ENCODE measurements around the gene DISC1.
"Not testable (repeated sequence)": the region's sequence is repeated elsewhere in the genome, so short reads cannot be mapped to it uniquely, and the experiment has no call there.

DISC1 gene

DNA sequence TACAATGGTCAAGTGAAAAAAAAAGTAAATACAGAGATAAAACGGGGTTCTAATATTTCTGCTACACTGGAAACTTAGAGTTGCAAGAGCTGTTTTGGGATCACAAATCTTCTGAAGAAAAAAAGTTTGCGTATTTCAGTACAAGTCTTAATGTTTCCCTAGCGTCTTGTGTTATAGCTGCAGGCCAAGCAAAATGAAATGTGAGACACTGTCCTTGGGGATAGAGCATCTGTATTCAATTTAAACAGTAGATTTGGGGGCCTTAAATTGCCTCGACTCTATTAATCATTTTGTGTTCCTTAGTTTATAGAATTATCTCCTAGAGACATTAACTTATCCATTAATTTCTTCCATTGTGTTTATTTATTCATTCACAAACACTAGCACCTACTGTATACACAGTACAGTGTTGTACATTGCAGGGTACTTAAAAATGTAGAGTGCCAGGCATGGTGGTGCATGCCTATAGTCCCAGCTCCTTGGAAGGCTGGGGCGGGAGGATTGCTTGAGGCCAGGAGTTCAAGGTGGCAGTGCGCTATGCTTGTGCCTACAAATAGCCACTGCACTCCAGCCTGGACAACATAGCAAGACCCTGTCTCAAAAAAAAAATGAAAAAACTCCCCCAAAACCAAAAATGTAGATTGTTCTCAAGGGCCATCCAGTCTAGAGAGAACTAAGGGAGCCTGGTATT lies 7.9 kb downstream of the DISC1 start:
- no peak for DNase-seq (ENCODE audit: low read depth in 1 of 2, low spot score in 1 of 2)

DNA sequence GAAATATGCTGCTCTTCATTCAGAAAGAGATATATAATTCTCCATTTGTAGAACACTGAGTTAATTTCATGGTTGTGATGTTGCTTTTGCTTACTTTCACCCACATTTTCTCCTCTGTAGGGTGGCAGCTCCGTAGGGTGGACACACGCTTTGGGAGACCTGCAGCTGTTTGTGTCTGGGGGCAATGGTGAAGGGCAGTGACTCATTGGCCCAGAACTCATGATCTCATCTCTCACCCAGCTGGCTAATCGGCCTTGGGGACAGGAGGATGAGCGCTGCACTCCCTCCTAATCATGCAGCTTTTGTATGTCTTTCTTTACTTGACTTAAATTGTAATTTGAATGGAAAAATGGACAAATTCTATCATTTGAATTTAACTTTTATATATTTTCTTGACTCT lies 9.6 kb downstream of the DISC1 start:
- DNase-seq (ENCODE audit: low read depth in 1 of 2, low spot score in 1 of 2), result no peak

DNA sequence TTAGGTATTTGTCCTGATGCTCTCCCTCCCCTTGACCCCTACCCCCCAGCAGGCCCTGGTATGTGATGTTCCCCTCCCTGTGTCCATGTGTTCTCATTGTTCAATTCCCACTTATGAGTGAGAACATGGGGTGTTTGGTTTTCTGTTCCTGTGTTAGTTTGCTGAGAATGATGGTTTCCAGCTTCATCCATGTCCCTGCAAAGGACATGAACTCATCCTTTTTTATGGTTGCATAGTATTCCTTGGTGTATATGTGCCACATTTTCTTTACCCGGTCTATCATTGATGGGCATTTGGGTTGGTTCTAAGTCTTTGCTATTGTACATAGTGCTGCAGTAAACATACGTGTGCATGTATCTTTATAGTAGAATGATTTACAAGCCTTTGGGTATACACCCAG lies 10.3 kb downstream of the DISC1 start:
- not testable (repeated sequence) for DNase-seq (ENCODE audit: low read depth in 1 of 2, low spot score in 1 of 2)

DNA sequence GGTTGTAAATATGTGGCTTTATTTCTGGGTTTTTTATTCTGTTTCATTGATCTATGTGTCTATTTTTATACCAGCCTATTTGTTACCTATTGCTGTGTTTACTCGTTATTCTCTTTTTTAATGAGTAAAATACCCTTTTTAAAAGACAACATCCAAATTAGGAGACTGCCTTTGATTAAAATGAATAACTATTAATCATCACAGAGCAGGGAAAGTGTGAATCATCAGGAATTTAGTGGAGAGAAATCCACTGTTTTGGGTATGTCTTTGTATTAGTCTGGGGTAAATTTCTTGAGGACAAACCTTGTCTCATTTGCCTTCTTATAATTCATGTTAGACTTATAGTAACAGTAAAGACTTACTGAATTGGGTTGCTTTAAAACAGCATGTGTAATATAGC lies 12.1 kb downstream of the DISC1 start:
- no peak for DNase-seq (ENCODE audit: low read depth in 1 of 2, low spot score in 1 of 2)

DNA sequence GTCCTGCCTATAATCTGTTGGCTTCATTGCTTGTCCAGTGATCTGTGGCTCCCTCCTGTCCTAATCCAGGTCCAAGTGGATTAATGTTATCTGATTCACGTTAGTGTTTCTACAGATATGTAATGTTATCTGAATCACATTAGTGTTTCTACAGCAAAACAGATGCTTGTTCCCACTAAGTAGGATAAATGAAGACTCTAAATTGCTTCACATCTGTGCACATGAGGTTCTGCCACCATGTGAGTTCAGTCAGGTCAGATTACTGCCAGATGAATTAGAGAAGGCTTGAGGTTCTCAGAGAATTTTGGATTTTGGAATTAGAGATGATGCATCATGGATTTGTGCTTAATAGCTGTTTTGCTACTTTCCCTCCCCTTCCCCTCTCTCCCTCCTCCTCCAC lies 13.2 kb downstream of the DISC1 start:
- no peak for DNase-seq (ENCODE audit: low read depth in 1 of 2, low spot score in 1 of 2)

DNA sequence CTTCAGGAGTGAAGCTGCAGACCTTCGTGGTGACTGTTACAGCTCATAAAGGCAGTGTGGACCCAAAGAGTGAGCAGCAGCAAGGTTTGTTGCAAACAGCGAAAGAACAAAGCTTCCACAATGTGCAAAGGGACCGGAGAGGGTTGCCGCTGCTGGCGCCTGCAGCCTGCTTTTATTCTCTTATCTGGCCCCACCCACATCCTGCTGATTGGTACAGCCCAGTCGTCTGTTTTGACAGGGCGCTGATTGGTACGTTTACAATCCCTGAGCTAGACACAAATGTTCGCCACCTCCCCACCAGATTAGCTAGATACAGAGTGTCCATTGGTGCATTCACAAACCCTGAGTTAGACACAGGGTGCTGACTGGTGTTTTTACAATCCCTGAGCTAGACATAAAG lies 14.9 kb downstream of the DISC1 start:
- DNase-seq (ENCODE audit: low read depth in 1 of 2, low spot score in 1 of 2), result not testable (repeated sequence)

DNA sequence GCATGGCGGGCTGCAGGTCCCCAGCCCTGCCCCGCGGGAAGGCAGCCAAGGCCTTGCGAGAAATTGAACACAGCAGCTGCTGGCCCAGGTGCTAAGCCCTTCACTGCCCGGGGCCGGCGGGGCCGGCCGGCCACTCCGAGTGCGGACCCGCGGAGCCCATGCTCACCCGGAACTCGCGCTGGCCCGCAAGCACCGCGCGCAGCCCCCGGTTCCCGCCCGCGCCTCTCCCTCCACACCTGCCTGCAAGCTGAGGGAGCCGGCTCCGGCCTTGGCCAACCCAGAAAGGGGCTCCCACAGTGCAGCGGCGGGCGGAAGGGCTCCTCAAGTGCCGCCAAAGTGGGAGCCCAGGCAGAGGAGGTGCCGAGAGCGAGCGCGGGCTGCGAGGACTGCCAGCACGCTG lies 15.5 kb downstream of the DISC1 start:
- not testable (repeated sequence) for DNase-seq (ENCODE audit: low read depth in 1 of 2, low spot score in 1 of 2)

DNA sequence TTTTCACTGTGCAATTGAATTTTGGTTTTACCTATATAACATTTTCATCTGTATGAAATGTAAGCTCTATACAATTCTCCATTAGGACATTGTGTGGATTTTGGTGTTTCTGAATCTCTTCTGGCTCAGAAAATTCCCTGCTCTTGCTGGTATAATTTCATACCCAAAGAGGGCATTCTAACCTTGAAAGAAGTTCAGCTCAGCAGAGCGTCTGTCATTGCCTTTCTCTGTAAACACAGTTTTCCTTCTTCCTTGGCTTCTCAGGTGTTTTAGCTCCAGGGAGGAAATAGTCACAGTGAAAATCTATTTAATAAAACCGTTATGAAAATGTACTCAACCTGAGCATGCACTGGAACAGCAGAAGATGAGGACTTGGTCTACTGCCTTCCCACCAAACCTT lies 16.0 kb downstream of the DISC1 start:
- no peak for DNase-seq (ENCODE audit: low read depth in 1 of 2, low spot score in 1 of 2)

DNA sequence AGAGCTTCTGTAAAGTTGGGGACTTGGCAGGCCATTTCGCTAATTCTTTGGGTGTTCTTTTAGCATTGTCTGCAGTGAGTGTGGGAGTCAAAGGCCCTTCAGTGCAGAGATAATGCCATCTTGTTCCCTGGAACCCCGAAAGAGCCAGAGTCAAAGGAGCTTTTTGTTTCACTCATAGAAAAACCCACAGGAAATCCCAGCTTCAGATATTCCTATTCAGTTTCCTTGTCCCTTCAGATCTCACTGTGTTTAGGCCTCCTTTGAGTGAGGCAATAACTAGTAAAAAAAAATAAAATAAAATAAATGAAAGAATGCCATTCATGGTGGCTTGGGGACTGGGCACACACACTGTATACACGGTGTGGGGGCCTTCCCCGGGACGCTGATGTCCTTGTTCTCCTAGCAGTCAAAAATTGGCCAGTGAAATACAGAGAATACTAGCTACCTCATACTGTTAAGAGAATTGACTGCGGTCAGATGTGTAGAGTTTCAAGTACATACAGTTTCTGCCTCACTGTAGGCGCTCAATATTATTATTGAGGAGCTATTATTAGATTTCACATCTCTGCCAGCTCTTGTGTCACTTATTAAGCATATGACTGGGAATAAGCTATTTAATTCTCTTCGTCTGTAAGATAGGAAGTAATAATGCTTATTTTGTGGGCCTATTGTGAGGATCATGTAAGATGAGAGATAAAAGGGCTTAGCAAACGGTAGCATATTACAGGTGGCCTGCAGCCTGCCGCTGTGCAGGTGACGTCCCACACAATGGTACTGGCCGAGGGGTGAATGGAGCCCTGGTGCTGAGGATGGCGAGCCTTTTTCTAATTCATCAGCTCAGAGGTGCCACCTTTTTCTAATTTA lies 16.7 kb downstream of the DISC1 start:
- DNase-seq (ENCODE audit: low read depth in 1 of 2, low spot score in 1 of 2), result no peak

DNA sequence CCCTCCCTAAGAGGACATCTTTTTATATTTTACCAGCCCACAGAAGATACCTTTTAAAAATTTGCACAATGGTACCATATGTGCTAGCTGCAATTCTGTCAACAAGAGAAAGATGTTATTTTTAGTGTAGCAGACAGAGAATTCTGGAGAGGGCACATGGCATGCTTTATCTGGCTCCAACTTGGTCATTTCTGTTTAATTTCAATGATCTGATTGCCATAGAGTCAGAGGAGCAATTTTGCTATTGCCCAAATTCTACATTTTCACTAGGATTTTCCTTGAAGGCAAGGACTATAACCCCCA lies 17.3 kb downstream of the DISC1 start:
- no peak for DNase-seq (ENCODE audit: low read depth in 1 of 2, low spot score in 1 of 2)

DNA sequence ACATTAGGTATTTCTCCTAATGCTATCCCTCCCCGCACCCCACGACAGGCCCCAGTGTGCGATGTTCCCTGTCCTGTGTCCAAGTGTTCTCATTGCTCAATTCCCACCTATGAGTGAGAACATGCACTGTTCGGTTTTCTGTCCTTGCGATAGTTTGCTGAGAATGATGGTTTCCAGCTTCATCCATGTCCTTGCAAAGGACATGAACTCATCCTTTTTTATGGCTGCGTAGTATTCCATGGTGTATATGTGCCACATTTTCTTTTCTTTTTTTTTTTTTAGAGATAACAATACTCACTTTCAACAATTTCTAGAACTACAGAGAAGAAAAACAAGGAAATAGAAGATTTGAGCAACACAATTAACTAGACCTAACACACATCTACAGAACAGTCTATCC lies 19.0 kb downstream of the DISC1 start:
- DNase-seq (ENCODE audit: low read depth in 1 of 2, low spot score in 1 of 2), result not testable (repeated sequence)

DNA sequence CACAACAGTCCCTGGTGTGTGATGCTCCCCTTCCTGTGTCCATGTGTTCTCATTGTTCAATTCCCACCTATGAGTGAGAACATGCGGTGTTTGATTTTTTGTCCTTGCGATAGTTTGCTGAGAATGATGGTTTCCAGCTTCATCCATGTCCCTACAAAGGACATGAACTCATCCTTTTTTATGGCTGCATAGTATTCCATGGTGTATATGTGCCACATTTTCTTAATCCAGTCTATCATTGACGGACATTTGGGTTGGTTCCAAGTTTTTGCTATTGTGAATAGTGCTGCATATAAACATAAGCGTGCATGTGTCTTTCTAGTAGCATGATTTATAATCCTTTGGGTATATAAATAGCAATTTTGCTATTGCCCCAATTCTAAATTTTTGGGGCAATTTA lies 19.6 kb downstream of the DISC1 start:
- not testable (repeated sequence) for DNase-seq (ENCODE audit: low read depth in 1 of 2, low spot score in 1 of 2)

DNA sequence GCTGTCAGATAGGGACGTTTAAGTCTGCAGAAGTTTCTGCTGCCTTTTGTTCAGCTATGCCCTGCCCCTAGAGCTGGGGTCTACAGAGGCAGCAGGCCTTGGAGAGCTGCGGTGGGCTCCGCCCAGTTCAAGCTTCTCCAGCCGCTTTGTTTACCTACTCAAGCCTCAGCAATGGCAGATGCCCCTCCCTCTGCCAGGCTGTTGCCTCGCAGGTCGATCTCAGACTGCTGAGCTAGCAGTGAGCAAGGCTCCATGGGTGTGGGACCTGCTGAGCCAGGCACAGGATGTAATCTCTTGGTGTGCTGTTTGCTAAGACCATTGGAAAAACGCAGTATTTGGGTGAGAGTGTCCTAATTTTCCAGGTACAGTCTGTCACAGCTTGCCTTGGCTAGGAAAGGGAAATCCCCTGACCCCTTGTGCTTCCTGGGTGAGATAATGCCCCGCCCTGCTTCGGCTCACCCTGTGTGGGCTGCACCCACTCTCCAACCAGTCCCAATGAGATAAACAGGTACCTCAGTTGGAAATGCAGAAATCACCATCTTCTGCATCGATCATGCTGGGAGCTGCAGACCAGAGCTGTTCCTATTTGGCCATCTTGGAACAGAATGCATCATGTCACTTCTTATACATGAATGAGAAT lies 25.2 kb downstream of the DISC1 start:
- DNase-seq (ENCODE audit: low read depth in 1 of 2, low spot score in 1 of 2), result not testable (repeated sequence)

DNA sequence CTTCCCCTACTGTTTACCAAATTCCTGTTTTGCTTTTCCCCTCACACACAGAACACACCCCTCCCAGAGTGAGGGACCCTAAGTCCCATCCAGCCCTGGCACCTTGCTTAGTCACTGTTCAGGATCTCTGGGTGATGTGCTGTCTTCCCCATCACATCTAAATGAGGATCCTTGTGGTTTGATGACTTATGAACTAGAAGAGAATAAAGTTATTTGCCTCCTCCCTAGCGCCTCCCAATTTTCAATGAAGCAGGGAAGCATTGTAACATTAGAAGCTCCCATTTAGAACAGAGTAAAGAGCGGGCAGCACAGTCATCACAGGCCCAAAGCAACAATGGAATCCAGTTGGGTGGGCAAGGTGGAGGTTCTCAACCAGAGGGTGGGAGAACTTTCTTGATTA lies 27.0 kb downstream of the DISC1 start:
- DNase-seq (ENCODE audit: low read depth in 1 of 2, low spot score in 1 of 2), result no peak

DNA sequence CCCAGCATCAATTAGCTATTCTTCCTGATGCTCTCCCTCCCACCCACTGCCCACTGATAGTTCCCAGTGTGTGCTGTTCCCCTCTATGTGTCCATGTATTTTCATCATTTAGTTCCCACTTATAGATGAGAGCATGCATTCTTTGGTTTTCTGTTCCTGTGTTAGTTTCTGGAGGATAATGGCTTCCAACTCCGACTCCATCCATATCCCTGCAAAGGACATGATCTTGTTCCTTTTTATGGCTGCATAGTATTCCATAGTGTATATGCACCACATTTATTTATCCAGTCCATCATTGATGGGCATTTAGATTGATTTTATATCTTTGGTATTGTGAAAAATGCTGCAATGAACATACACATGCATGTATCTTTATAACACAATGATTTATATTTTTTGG lies 30.2 kb downstream of the DISC1 start:
- no peak for DNase-seq (ENCODE audit: low read depth in 1 of 2, low spot score in 1 of 2)

DNA sequence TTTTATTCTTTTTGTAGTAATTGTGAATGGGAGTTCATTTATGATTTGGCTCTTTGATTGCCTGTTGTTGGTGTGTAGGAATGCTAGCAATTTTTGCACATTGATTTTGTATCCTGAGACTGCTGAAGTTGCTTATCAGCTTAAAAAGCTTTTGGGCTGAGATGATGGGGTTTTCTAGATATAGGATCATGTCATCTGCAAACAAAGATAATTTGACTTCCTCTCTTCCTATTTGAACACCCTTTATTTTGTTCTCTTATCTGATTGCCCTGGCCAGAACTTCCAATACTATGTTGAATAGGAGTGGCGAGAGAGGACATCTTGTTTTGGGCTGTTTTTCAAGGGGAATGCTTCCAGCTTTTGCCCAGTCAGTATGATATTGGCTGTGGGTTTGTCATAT lies 31.6 kb downstream of the DISC1 start:
- not testable (repeated sequence) for DNase-seq (ENCODE audit: low read depth in 1 of 2, low spot score in 1 of 2)

DNA sequence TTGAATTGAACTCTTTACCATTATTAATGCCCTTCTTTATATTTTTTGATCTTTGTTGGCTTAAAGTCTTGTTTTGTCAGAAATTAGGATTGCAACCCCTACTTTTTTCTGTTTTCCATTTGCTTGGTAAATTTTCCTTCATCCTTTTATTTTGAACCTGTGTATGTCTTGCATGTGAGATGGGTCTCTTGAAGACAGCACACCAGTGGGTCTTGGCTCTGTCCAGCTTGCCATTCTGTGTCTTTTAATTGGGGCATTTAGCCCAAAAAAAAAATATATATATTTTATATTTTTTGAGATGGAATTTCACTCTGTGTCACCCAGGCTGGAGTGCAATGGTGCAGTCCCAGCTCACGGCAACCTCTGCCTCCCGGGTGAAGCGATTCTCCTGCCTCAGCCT lies 33.6 kb downstream of the DISC1 start:
- DNase-seq (ENCODE audit: low read depth in 1 of 2, low spot score in 1 of 2), result no peak

DNA sequence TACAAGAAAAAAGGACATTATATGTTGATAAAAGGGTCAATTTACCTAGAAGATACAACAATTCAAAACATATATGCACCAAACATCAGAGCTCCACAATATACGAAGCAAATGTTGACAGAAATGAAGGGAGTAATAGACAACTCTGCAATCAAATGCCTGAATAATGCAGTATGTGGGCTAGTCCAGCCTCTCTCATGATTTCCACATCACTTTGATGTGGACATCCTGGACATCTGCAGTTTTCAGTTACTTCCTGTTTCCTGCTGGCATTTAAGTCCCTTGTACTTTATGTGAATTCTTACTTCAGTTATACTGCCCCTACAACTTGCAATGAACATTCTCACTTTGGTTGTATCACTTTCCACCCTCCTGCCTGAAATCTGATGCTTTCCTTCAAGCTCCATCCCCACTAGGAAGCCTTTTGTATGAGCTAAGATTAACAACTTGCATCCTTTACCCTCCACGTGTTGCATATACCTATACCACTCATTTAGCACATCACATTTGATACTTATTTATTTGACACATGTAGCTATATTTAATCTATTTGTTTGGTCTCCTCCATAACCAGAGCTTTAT lies 36.7 kb downstream of the DISC1 start:
- no peak for DNase-seq (ENCODE audit: low read depth in 1 of 2, low spot score in 1 of 2)

DNA sequence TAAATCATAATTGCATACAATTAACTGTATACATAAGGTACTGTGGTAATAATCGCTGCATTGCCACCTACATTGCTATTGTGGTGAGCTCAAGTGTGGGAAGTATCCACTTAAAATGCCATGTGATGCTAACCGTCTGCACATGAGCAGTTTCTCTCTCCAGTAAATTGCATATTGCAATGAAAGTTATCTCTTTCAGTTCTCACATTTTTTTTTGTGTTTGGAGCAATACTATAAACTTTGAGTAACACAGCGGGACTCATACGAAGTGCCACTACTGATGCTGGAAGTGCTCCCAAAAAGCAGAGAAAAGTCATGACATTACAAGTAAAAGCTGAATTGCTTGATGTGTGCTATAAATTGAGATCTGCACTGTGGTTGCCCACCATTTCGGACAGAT lies 38.5 kb downstream of the DISC1 start:
- no peak for DNase-seq (ENCODE audit: low read depth in 1 of 2, low spot score in 1 of 2)

DNA sequence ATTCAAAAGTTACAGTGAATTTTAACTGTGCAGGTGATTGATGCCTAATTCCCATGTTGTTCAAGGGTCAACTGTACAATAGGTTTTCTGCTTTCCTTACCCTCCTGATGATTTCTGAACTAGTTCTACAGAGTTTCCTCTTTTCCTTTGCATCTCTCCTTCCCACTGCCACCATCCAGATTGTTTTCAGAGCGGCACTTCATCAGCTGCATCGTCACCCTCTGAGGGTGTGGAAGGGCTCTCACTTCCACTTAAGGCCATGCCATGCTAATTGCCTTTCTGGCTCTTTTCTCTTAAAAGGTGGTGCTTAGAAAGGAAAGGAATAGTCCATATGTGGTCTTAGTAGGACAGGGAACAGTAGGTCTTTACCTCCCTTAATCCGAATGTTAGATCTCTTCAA lies 39.1 kb downstream of the DISC1 start:
- no peak for DNase-seq (ENCODE audit: low read depth in 1 of 2, low spot score in 1 of 2)

DNA sequence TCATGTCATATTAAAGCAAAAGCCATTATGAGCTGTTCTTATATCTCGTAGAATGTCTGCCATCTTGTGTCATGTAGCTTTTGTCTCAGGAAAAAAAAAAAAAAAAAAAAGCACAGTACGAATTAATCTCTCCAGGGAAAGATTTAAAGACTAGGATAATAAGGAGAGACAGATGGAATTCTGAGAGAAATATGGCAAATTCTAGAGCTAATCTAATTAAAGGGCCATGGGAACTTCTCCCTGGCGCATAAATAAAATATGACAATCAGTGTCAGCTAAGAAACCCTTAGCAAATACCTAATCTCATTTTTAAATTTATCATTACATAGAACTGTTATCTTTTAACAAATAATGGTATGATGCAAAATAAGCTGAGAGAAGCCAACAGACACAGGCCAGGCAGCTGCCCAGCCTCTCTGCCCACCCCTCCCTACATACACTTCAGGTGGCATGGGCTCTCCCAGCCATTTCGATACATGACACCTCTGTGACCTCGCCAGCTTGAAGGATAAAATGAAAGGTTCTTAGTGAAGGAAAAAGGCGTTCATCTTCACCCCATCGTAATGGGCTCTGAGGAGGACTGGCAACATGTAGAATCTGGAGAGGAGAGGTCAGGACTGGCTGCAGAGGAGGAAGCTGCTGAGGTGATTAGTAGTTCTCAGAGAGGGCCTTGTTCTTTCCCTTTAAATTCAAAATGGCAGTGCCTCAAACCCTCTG lies 39.8 kb downstream of the DISC1 start:
- no peak for DNase-seq (ENCODE audit: low read depth in 1 of 2, low spot score in 1 of 2)

Data from activated T-helper 1 cell treated with anti-CD3 and anti-CD28 coated beads, Interleukin-2, amount 50 U/mL, for 16 hours (primary cell).